GM12878 (cell line): Measurements from ENCODE around the gene KIRREL3. TPM values are rescaled to one million over a fixed set of nuclear protein-coding genes. Genes with fewer than 3 reads are reported as not detected.

ENCODE experiments used
- ATAC-seq: fragments of 200-7000 bp; cut with Tn5 transposase; 3 replicates; pipeline ENCODE4 v1.9.1; 2020; ENCODE audit warnings: mild to moderate bottlenecking, moderate library complexity
- BruUV-seq: library from RNA; stranded (reverse); fragments of 400-500 nt; replicated peaks from 2 replicates; lab custom pipeline; 2021; lab: Mats Ljungman, UMichigan
- CTCF ChIA-PET: fragments of 300-600 bp; sonication (Branson Sonifier 250); formaldehyde crosslinking; extraction: SDS; loops from one replicate; lab custom pipeline; 2021; ENCODE audit warnings: inconsistent platforms; lab: Yijun Ruan, JAX
- POLR2A ChIA-PET: fragments of 350-600 bp; formaldehyde crosslinking; extraction: SDS; loops from one replicate; lab custom pipeline; 2021; ENCODE audit warnings: inconsistent platforms; lab: Charles Lee
- RAD21 ChIA-PET: fragments of 300-600 bp; sonication (Branson Sonifier 250); formaldehyde crosslinking; loops from one replicate; lab custom pipeline; 2023; ENCODE audit warnings: antibody characterized with exemption; ENCODE audit not compliant: unreplicated experiment; lab: Charles Lee
- SMC1A ChIA-PET: fragments of 300-600 bp; sonication (Branson Sonifier 250); formaldehyde crosslinking; loops from one replicate; lab custom pipeline; 2023; ENCODE audit not compliant: unreplicated experiment, uncharacterized antibody; lab: Charles Lee
- DNase-seq: peaks from one replicate; pipeline ENCODE4 v3.0.0-alpha.2; 2011; ENCODE audit warnings: low read depth, low spot score
- FAIRE-seq: peaks from 3 replicates; lab custom pipeline; 2011; peaks lifted over from hg19 to GRCh38; lab: Jason Lieb, UNC
- H2AFZ ChIP-seq: 2 replicates; pipeline ENCODE4 v1.6.0; 2011; ENCODE audit warnings: low read depth, low read length, control low read depth; ENCODE audit not compliant: control insufficient read depth
- H3K27ac ChIP-seq: 2 replicates; pipeline ENCODE4 v1.5.1; 2011; ENCODE audit warnings: control low read depth; ENCODE audit not compliant: control insufficient read depth, insufficient read depth
- H3K27me3 ChIP-seq, 2 experiments: replicated peaks in 1 of 2; 2 replicates each; pipeline versions ENCODE4 v1.6.0 to v1.6.1; 2011; ENCODE audit warnings: low read length in 1 of 2; ENCODE audit not compliant: control insufficient read depth in 2 of 2, insufficient read depth in 2 of 2
- H3K36me3 ChIP-seq, 2 experiments: 2 replicates each; pipeline ENCODE4 v1.5.1; 2011; ENCODE audit warnings: low read length in 1 of 2; ENCODE audit not compliant: control insufficient read depth in 2 of 2, insufficient read depth in 2 of 2
- H3K4me1 ChIP-seq: 2 replicates; pipeline ENCODE4 v1.6.1; 2011; ENCODE audit warnings: mild to moderate bottlenecking, low read length, moderate library complexity, mixed read lengths; ENCODE audit not compliant: control insufficient read depth, insufficient read depth
- H3K4me2 ChIP-seq: 2 replicates; pipeline ENCODE4 v1.6.0; 2011; ENCODE audit warnings: control low read depth; ENCODE audit not compliant: control insufficient read depth, insufficient read depth
- H3K4me3 ChIP-seq: fragments of 200-600 bp; sonication (generic); 2 replicates; pipeline ENCODE4 v1.5.1; 2016
- H3K79me2 ChIP-seq: 2 replicates; pipeline ENCODE4 v1.6.0; 2011; ENCODE audit warnings: low read length; ENCODE audit not compliant: control insufficient read depth, insufficient read depth
- H3K9ac ChIP-seq: 2 replicates; pipeline ENCODE4 v1.8.0; 2011; ENCODE audit warnings: low read length, control low read depth, mixed read lengths; ENCODE audit not compliant: control insufficient read depth, insufficient read depth
- H3K9me3 ChIP-seq: replicated peaks from 3 replicates; pipeline ENCODE4 v1.5.1; 2011; ENCODE audit warnings: mild to moderate bottlenecking, low read length; ENCODE audit not compliant: control insufficient read depth, insufficient read depth
- H4K20me1 ChIP-seq: 2 replicates; pipeline ENCODE4 v1.6.0; 2011; ENCODE audit not compliant: control insufficient read depth, insufficient read depth
- ATF7 ChIP-seq: fragments of 450-650 bp; IDR thresholded peaks from 2 replicates; pipeline ENCODE4 v1.6.1; 2016; ENCODE audit warnings: low read depth, mild to moderate bottlenecking
- ESRRA ChIP-seq: IDR thresholded peaks from 2 replicates; pipeline ENCODE4 v1.6.1; 2012; ENCODE audit warnings: mild to moderate bottlenecking, low read length, improper control_type of control experiment
- MEF2A ChIP-seq: IDR thresholded peaks from 2 replicates; pipeline ENCODE4 v1.6.1; 2011; ENCODE audit warnings: low read depth, mild to moderate bottlenecking, low read length, moderate library complexity; ENCODE audit not compliant: insufficient read depth
- POLR2AphosphoS5 ChIP-seq: IDR thresholded peaks from 2 replicates; pipeline ENCODE4 v1.6.1; 2011; ENCODE audit warnings: mild to moderate bottlenecking, low read length, inconsistent platforms
- TAF1 ChIP-seq: IDR thresholded peaks from 2 replicates; pipeline ENCODE4 v1.6.1; 2011; ENCODE audit warnings: mild to moderate bottlenecking, low read depth, low read length, borderline replicate concordance
- TBL1XR1 ChIP-seq: IDR thresholded peaks from 2 replicates; pipeline ENCODE4 v1.6.1; 2012; ENCODE audit warnings: low read depth, low read length, improper control_type of control experiment
- ZZZ3 ChIP-seq: IDR thresholded peaks from 2 replicates; pipeline ENCODE4 v1.6.1; 2011; ENCODE audit warnings: low read depth; ENCODE audit not compliant: control insufficient read depth, insufficient read length
- WGBS: methylation state at CpG from one replicate; pipeline ENCODE4 v1.1.6; 2016; ENCODE audit warnings: low lambda C conversion rate; ENCODE audit not compliant: insufficient replicate concordance, insufficient coverage; ENCODE audit errors: missing lambda C conversion rate; 5-methylcytosine and 5-hydroxymethylcytosine counted together
- in situ Hi-C: fragments of 300-500 bp; cut with MboI; formaldehyde crosslinking; loops from 9 replicates; pipeline ENCODE4 v1.14.3; 2018; ENCODE audit warnings: mixed read lengths
- intact Hi-C: fragments of 100-400 bp; cut with micrococcal nuclease; formaldehyde crosslinking; loops from one replicate; pipeline ENCODE4 v1.14.2; 2022; ENCODE audit not compliant: unreplicated experiment
- polyA plus RNA-seq, 11 experiments: library from polyadenylated mRNA; depleted of rRNA in 4 of 11; unstranded in 6 of 11; stranded (reverse) in 5 of 11; fragments of >200 nt; fragmentation: Nextera tagmentation in 4 of 11; fragmentation: Illumina TruSeq in 1 of 11; extraction: Ambion mirVana in 4 of 11; extraction: Trizol in 1 of 11; gene quantifications; 1 replicate in 1 of 11; 2 replicates in 10 of 11; pipeline versions ENCODE4 v1.2.1 to v1.2.3, GENCODE V29; 2011 to 2016; ENCODE audit warnings: inconsistent platforms in 2 of 11, missing spikeins in 2 of 11, low read depth in 1 of 11
- total RNA-seq, 4 experiments: library from RNA; depleted of rRNA in 3 of 4; stranded (reverse); fragments of >200 nt in 3 of 4; fragmentation: Illumina TruSeq in 1 of 4; extraction: Trizol in 1 of 4; gene quantifications; 2 replicates each; pipeline versions ENCODE4 v1.2.1 to v1.2.3, GENCODE V29; 2013 to 2021
- TF ChIP-seq, protein P1 (sequence below): fragments of 450-650 bp; formaldehyde crosslinking; IDR thresholded peaks from 2 replicates; pipeline ENCODE4 v1.4.0; 2022; ENCODE audit warnings: mild to moderate bottlenecking, moderate library complexity
- TF ChIP-seq, protein P2 (sequence below): fragments of 450-650 bp; IDR thresholded peaks from 2 replicates; pipeline ENCODE4 v1.6.1; 2016; ENCODE audit warnings: mild to moderate bottlenecking
- TF ChIP-seq, protein P3 (sequence below): fragments of 450-650 bp; IDR thresholded peaks from 2 replicates; pipeline ENCODE4 v1.6.1; 2017; ENCODE audit warnings: mild to moderate bottlenecking, moderate library complexity

KIRREL3 gene
- total and polyA plus RNA-seq, 10 of the 15 experiments (the other 5 are each of a cell fraction or from before 2014, with no cell fraction given), result under 0.01 TPM; not detected in 9

DNA sequence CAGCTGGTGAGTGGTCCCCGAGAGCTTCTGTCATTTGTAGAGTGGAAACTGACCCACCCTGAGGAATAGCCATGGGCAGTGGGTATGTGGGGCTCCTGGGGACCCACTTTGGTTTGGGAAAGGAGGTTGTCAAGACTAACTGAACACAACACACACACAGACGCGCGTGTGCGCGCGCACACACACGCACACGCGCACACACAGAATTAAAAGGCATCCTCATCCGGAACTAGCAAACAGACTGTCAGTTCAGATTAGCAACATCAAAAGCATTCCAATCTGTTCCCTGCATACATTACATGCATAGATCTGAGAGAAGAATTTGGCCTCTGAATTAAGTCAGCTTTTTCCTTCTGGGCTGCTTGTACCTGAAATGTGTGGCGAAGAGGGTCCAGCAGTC is 360.4 kb downstream of the KIRREL3 start (continued):
- TF ChIP-seq, protein P1, sequence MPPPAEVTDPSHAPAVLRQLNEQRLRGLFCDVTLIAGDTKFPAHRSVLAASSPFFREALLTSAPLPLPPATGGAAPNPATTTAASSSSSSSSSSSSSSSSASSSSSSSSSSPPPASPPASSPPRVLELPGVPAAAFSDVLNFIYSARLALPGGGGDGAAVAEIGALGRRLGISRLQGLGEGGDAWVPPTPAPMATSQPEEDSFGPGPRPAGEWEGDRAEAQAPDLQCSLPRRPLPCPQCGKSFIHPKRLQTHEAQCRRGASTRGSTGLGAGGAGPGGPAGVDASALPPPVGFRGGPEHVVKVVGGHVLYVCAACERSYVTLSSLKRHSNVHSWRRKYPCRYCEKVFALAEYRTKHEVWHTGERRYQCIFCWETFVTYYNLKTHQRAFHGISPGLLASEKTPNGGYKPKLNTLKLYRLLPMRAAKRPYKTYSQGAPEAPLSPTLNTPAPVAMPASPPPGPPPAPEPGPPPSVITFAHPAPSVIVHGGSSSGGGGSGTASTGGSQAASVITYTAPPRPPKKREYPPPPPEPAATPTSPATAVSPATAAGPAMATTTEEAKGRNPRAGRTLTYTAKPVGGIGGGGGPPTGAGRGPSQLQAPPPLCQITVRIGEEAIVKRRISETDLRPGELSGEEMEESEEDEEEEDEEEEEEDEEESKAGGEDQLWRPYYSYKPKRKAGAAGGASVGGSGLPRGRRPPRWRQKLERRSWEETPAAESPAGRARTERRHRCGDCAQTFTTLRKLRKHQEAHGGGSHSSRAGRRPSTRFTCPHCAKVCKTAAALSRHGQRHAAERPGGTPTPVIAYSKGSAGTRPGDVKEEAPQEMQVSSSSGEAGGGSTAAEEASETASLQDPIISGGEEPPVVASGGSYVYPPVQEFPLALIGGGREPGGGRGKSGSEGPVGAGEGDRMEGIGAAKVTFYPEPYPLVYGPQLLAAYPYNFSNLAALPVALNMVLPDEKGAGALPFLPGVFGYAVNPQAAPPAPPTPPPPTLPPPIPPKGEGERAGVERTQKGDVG (CRISPR knock-in tag), result no peak
- no peak for TF ChIP-seq MEF2A
- TF ChIP-seq, protein P2, sequence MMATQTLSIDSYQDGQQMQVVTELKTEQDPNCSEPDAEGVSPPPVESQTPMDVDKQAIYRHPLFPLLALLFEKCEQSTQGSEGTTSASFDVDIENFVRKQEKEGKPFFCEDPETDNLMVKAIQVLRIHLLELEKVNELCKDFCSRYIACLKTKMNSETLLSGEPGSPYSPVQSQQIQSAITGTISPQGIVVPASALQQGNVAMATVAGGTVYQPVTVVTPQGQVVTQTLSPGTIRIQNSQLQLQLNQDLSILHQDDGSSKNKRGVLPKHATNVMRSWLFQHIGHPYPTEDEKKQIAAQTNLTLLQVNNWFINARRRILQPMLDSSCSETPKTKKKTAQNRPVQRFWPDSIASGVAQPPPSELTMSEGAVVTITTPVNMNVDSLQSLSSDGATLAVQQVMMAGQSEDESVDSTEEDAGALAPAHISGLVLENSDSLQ, result no peak
- no peak for TF ChIP-seq ATF7
- TF ChIP-seq TBL1XR1, result no peak
- TF ChIP-seq TAF1, result no peak
- no peak for TF ChIP-seq POLR2AphosphoS5

DNA sequence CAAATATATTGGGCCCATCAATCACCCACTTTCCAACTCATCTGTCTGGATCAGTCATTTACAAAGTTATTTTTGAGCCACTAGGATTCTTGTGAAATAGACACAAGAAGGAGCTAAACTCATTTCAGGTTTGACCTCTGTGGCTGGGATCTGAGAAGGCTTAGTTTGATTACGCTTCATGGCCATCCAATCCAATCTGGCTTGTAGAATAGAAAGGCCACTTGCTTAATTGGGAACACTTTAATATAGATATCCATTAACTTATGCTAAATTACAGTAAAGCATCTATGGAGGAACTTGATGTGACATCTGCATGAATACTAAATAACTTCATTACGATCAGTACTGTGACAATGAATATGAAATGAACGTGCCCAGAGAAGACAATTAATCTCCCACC is 360.9 kb downstream of the KIRREL3 start:
- CTCF ChIA-PET, result interaction anchor here (1.0 to 1.5 kb wide), 2 partner anchors 10 to 159 kb away, joined by 4 read pairs; no protein-coding TSS in a partner anchor
- Histone ChIP-seq H2AFZ (no peak overlapping the region), H3K36me3 (no peaks in the 10 kb centered on the region), H4K20me1 (no peaks in the 10 kb centered on the region), H3K27ac (no peak overlapping the region), H3K4me2 (no peak overlapping the region), H3K4me1 (no peaks in the 10 kb centered on the region), H3K27me3 (peaks cover 0 to 8% of the 10 kb centered on the region in 2 experiments; a peak in 2 of 4 replicates), H3K9me3 (no peaks in the 10 kb centered on the region), H3K79me2 (no peaks in the 10 kb centered on the region), H3K4me3 (no peak overlapping the region), H3K9ac (no peak overlapping the region)
- no TSS peak for BruUV-seq
- intact Hi-C loops (no loop called here), in situ Hi-C loops (no loop called here)
- 9% methylated on average over 3 of the region's 3 CpGs for WGBS
- RAD21 ChIA-PET, result no interaction called here
- SMC1A ChIA-PET, result no interaction called here
- DNase-seq (no peak), ATAC-seq (no peak), FAIRE-seq (no peak)
- POLR2A ChIA-PET, result no interaction called here
- TF ChIP-seq ZZZ3, result no peak
- no peak for TF ChIP-seq POLR2AphosphoS5
- TF ChIP-seq ESRRA, result no peak
- TF ChIP-seq, protein P3, sequence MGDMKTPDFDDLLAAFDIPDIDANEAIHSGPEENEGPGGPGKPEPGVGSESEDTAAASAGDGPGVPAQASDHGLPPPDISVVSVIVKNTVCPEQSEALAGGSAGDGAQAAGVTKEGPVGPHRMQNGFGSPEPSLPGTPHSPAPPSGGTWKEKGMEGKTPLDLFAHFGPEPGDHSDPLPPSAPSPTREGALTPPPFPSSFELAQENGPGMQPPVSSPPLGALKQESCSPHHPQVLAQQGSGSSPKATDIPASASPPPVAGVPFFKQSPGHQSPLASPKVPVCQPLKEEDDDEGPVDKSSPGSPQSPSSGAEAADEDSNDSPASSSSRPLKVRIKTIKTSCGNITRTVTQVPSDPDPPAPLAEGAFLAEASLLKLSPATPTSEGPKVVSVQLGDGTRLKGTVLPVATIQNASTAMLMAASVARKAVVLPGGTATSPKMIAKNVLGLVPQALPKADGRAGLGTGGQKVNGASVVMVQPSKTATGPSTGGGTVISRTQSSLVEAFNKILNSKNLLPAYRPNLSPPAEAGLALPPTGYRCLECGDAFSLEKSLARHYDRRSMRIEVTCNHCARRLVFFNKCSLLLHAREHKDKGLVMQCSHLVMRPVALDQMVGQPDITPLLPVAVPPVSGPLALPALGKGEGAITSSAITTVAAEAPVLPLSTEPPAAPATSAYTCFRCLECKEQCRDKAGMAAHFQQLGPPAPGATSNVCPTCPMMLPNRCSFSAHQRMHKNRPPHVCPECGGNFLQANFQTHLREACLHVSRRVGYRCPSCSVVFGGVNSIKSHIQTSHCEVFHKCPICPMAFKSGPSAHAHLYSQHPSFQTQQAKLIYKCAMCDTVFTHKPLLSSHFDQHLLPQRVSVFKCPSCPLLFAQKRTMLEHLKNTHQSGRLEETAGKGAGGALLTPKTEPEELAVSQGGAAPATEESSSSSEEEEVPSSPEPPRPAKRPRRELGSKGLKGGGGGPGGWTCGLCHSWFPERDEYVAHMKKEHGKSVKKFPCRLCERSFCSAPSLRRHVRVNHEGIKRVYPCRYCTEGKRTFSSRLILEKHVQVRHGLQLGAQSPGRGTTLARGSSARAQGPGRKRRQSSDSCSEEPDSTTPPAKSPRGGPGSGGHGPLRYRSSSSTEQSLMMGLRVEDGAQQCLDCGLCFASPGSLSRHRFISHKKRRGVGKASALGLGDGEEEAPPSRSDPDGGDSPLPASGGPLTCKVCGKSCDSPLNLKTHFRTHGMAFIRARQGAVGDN, result no peak
